Psoas muscle (tissue), 8 donors: ENCODE measurements around the gene ALKBH2. TPM values are rescaled to one million over a fixed set of nuclear protein-coding genes. Genes with fewer than 3 reads are reported as not detected.
"Not testable (repeated sequence)": the region's sequence is repeated elsewhere in the genome, so short reads cannot be mapped to it uniquely, and the experiment has no call there.

ENCODE experiments used
- ATAC-seq, 4 donors: fragments of 200-7000 bp; cut with Tn5 transposase; one replicate each; pipeline ENCODE4 v1.9.1; 2020; ENCODE audit warnings: moderate library complexity in 3 of 4, mild to moderate bottlenecking in 2 of 4
- DNase-seq, 2 donors: peaks; one replicate each; pipeline ENCODE4 v3.0.0-alpha.2; 2020
- H3K27ac ChIP-seq: fragments of 200-600 bp; one replicate; pipeline ENCODE4 v1.8.0; 2022
- H3K27me3 ChIP-seq, 3 donors: fragments of 200-600 bp in 1 of 3; one replicate each; pipeline versions ENCODE4 v1.6.1 to v1.8.0; 2013 to 2022; ENCODE audit warnings: low read length in 2 of 3, mild to moderate bottlenecking in 2 of 3, moderate library complexity in 1 of 3; ENCODE audit not compliant: insufficient read depth in 3 of 3
- H3K36me3 ChIP-seq, 2 donors: fragments of 200-600 bp in 1 of 2; one replicate each; pipeline versions ENCODE4 v1.6.1 to v1.8.0; 2013 to 2022; ENCODE audit warnings: low read depth in 1 of 2, mild to moderate bottlenecking in 1 of 2, moderate library complexity in 1 of 2; ENCODE audit not compliant: insufficient read depth in 1 of 2
- H3K4me1 ChIP-seq: fragments of 200-600 bp; one replicate; pipeline ENCODE4 v1.8.0; 2022
- H3K4me3 ChIP-seq: fragments of 200-600 bp; one replicate; pipeline ENCODE4 v1.8.0; 2022; ENCODE audit warnings: mild to moderate bottlenecking
- H3K9me3 ChIP-seq: fragments of 200-600 bp; one replicate; pipeline ENCODE4 v1.8.0; 2022
- WGBS, 3 donors: extraction: QIAGEN DNeasy Blood & Tissue Kit; methylation state at CpG; one replicate each; pipeline versions ENCODE4 v1.1.6 to v1.1.7; 2013; 5-methylcytosine and 5-hydroxymethylcytosine counted together
- intact Hi-C, 2 donors: fragments of 100-400 bp; cut with DNase I; formaldehyde crosslinking; loops; one replicate each; pipeline versions ENCODE4 v1.11.0 to v1.14.2; 2022
- polyA plus RNA-seq, 3 donors: library from polyadenylated mRNA; stranded (reverse); fragments of 200-250 nt; gene quantifications; one replicate each; pipeline ENCODE4 v1.2.3, GENCODE V29; 2013
- total RNA-seq, 4 donors: library from RNA; stranded (reverse); fragmentation: NEBNext Ultra II Directional in 2 of 4; extraction: Animal tissue kit (Norgen Biotek cat#: 25700) in 2 of 4; gene quantifications; one replicate each; pipeline versions ENCODE4 v1.2.1 to v1.2.4, GENCODE V29; 2021 to 2023
- TF ChIP-seq, protein P1 (sequence below): fragments of 200-600 bp; IDR thresholded peaks from one replicate; pipeline ENCODE4 v1.8.0; 2022; ENCODE audit warnings: antibody characterized with exemption
- donor health status: healthy with polysubstance abuse.
- donor health status: DM: no; HTN: no; CAD: no; lungs with moderate emphysema.
- donor health status: Bipolar disorder and iron deficiency.
- donor health status: healthy.
- donor health status: DM: yes; HTN: yes; CAD: no.
- donor health status: DM: no; HTN: no; CAD: no.
- donor health status: DM: no; HTN: no; CAD: no.
- donor health status: DM: yes; HTN: yes; CAD: no.

ALKBH2 gene
- total and polyA plus RNA-seq, 7 donors, result 7.3 to 50.4 (median 25.3) TPM

DNA sequence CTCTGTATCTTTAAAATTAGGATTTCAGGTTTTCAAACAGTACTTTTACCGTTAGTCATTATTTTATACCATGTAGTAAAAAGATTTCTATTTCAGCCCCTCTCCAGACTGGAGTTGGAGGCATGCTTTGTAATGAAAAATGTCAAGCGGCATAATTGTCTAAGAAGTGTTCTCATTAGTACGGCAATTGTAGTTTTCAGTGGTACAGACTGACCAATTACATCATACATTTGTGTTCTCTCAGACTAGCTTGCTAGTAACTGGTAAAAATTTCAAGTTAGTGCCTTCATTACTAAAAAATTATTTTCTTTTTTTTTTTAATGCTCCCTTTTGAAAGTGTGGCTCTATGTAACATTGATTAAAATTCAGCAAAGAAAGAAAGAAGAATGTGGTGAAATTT lies 36.4 kb downstream of the ALKBH2 start:
- peaks cover 11% of the 10 kb centered on the region for H3K4me1 ChIP-seq
- intact Hi-C loops, result no loop called here
- TF ChIP-seq, protein P1, sequence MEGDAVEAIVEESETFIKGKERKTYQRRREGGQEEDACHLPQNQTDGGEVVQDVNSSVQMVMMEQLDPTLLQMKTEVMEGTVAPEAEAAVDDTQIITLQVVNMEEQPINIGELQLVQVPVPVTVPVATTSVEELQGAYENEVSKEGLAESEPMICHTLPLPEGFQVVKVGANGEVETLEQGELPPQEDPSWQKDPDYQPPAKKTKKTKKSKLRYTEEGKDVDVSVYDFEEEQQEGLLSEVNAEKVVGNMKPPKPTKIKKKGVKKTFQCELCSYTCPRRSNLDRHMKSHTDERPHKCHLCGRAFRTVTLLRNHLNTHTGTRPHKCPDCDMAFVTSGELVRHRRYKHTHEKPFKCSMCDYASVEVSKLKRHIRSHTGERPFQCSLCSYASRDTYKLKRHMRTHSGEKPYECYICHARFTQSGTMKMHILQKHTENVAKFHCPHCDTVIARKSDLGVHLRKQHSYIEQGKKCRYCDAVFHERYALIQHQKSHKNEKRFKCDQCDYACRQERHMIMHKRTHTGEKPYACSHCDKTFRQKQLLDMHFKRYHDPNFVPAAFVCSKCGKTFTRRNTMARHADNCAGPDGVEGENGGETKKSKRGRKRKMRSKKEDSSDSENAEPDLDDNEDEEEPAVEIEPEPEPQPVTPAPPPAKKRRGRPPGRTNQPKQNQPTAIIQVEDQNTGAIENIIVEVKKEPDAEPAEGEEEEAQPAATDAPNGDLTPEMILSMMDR, result no peak
- DNase-seq, result no peak
- WGBS, 3 donors, result 81 to 82% (median 81%) methylated on average over 3 of the region's 3 CpGs
- H3K9me3 ChIP-seq, result no peaks in the 10 kb centered on the region
- H3K27me3 ChIP-seq, result no peaks in the 10 kb centered on the region
- no peak for ATAC-seq
- H3K27ac ChIP-seq, result no peak overlapping the region
- H3K4me3 ChIP-seq, result no peak overlapping the region
- peaks cover 0 to 51% of the 10 kb centered on the region in 2 donors for H3K36me3 ChIP-seq

DNA sequence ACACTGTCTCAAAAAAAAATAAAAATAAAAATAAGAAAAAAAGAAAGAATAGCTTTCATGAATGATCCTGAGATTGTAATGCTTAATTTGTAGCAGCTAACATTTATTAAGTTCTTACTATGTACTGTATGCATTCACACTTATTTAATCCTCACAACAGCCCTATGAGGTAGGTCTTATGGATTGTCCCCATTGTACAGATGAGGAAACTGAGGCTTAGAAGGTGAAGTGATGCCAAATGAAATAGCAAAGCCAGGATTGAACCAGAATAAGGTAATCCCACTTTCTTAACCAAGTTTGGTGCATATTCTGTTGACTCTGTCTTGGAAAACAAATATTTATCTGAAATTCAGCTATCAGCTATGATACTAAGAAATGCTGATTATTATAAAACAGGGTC lies 38.8 kb downstream of the ALKBH2 start:
- Histone ChIP-seq H3K27me3 (no peaks in the 10 kb centered on the region), H3K36me3 (peaks cover 0 to 30% of the 10 kb centered on the region in 2 donors), H3K4me3 (peak overlapping the region; percentile 88), H3K9me3 (no peaks in the 10 kb centered on the region), H3K4me1 (peaks cover 11% of the 10 kb centered on the region), H3K27ac (no peak overlapping the region)
- intact Hi-C loops, result no loop called here
- ATAC-seq (no peak), DNase-seq (no peak)
- TF ChIP-seq, protein P1, result no peak

DNA sequence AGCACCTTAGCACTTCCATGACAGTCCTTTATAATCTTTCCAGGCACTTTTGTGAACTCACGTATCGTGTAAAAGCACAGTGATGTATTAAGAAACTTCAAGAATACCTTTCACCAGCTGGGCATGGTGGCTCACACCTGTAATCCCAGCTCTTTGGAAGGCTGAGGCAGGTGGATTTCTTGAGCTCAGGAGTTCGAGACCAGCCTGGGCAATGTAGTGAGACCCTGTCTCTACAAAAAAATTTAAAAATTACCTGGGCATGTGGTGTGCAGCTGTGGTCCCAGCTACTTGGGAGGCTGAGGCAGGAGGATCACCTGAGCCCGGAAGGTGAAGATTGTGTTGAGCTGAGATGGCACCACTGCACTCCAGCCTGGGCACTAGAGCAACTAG lies 39.2 kb downstream of the ALKBH2 start:
- Histone ChIP-seq H3K4me3 (peak overlapping the region; percentile 88), H3K36me3 (peaks cover 0 to 26% of the 10 kb centered on the region in 2 donors), H3K4me1 (peaks cover 11% of the 10 kb centered on the region)
- H3K9me3 ChIP-seq, ATAC-seq, DNase-seq, H3K27me3 ChIP-seq, intact Hi-C loops, H3K27ac ChIP-seq: not testable (repeated sequence)
- 86 to 95% (median 89%) methylated on average over 4 of the region's 4 CpGs for WGBS, 3 donors

DNA sequence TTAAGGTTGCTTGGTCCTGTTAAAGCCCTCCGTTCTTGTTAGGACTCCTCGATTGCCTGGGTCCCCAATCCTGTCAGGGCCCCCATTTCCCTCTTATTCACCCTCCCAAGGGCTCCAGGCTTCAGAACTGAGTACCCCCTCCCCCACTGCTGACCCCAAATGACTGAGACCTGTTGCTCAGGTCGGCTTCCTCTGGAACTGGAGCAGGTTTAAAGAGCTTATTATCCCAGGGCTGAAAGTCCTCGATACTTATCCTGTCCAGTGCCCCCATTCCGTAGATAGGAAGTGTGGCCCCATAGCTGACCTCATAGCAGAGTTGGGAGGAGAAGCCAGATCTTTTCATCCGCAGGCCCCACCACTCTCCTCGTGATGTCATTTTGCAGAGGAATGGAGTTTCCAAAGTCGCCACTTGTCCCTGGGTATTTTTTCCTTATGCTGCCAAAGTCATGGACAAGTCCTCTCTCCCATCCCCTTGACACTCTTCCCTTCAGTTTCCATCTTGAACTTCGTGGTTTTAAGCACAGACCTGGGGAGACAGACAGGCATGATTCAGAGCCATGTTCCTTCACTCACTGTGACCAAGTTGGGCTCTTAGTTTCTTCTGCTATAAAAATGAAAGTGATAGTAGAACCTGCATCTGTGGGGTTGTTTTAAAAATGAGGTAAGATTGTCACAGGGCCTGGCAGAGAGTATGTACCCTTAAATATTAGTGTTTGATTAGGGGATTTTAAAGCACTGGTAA lies 39.7 kb downstream of the ALKBH2 start:
- no peaks in the 10 kb centered on the region for H3K27me3 ChIP-seq
- peaks cover 0 to 20% of the 10 kb centered on the region in 2 donors for H3K36me3 ChIP-seq
- WGBS, 3 donors, result 15 to 23% (median 17%) methylated on average over 9 of the region's 9 CpGs
- H3K27ac ChIP-seq, result peak overlapping the region; percentile 90
- DNase-seq, result no peak
- TF ChIP-seq, protein P1, result no peak
- H3K9me3 ChIP-seq, result no peaks in the 10 kb centered on the region
- intact Hi-C loops, result no loop called here
- peaks cover 11% of the 10 kb centered on the region for H3K4me1 ChIP-seq
- H3K4me3 ChIP-seq, result peak overlapping the region; percentile 88
- no peak for ATAC-seq

DNA sequence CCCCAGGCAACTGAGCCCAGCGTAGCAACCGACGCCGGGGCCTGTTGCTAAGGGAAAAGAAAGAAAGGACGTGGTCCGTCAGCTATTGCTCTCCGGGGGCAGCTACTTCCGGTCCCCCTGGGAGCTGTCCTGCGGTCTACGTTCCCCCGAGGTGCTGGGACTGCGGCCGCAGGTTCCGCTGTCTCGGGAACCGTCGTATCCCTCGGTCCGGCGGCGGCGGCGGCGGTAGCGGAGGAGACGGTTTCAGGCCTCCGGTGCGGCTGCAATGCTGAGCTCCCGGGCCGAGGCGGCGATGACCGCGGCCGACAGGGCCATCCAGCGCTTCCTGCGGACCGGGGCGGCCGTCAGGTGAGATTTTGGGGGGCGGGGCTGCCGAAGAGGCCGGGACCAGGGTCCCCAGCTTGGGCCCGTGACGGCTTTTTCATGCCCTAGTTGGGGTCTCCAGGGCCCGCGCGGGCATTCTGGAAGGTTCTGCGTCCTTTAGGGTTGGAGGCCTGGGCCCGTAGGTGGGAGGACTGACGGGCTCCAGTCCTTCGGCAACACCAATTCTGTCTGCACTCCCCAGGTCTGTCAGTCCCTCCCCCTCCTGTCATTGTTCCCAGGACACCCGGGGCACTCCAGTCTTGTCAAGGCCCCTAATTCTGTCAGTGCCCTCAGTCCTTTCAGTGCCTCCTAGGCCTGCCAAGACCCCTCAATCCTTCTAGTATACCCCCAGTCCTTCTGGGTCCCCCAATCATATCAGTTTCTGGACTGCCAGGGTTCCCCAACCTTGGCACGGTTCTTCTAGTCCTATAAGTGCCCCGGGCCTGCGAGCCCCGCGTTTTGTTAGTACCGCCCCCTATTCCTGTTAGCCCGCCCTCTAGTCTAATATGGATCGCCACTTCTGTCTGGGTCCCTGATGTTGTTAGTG lies 40.6 kb downstream of the ALKBH2 start, which contains the start of gene USP30:
Gene USP30 (plus strand): TSS at position 163 of the 910 bp plus-strand sequence. CDS start 103 bp downstream, at position 266.
- Histone ChIP-seq H3K36me3 (peaks cover 0 to 11% of the 10 kb centered on the region in 2 donors), H3K4me1 (peaks cover 11% of the 10 kb centered on the region), H3K27me3 (no peaks in the 10 kb centered on the region), H3K27ac (peak within 1 kb of the TSS; percentile 90), H3K9me3 (no peaks in the 10 kb centered on the region), H3K4me3 (peak within 1 kb of the TSS; percentile 88)
- WGBS, 3 donors, result 0% methylated on average over 59 to 61 of the region's 61 CpGs
- DNase-seq (peak; percentile 84 to 90), ATAC-seq (peak; percentile 96 to 99 (median 99))
- intact Hi-C loops, result no loop called here
- TF ChIP-seq, protein P1, result no peak
